ENCODE data around the gene DNAJB8. TPM values are rescaled to one million over a fixed set of nuclear protein-coding genes. Genes with fewer than 3 reads are reported as not detected.
A peak's percentile ranks its signal among the peaks of the same experiment; 100 is the strongest.

DNAJB8 gene
- total RNA-seq, 1 donor, result not detected

GRCh38 chr3:128427872-128428822 lies 38.5 kb downstream of the DNAJB8 start:
- no peak for TF ChIP-seq CTCF (IDR thresholded peaks at IDR 0.05; ENCODE audit: extremely low read depth, low read depth, low read length)
- Histone ChIP-seq H3K4me1 (ENCODE audit: insufficient read depth, low read length) (no peaks in the 10 kb centered on the region), H4K20me1 (ENCODE audit: insufficient read depth, low read length) (no peaks in the 10 kb centered on the region), H2AFZ (ENCODE audit: low read length) (no peak overlapping the region), H3K4me3 (ENCODE audit: insufficient read depth, low read length) (no peak overlapping the region), H3K27me3 (ENCODE audit: insufficient read depth, low read length) (peaks cover 30% of the 10 kb centered on the region), H3K36me3 (ENCODE audit: insufficient read depth, low read length) (no peaks in the 10 kb centered on the region), H3K4me2 (ENCODE audit: insufficient read depth, low read length) (no peak overlapping the region), H3K27ac (ENCODE audit: low read depth, low read length) (no peak overlapping the region), H3K79me2 (ENCODE audit: insufficient read depth, low read length) (no peaks in the 10 kb centered on the region), H3K9me3 (ENCODE audit: low read depth, low read length) (no peaks in the 10 kb centered on the region)
- peak; percentile 92 for DNase-seq (ENCODE audit: insufficient read length, low spot score, missing footprints)

GRCh38 chr3:128427175-128427857 lies 39.4 kb downstream of the DNAJB8 start:
- H4K20me1 ChIP-seq (ENCODE audit: insufficient read depth, low read length), result no peaks in the 10 kb centered on the region
- no peaks in the 10 kb centered on the region for H3K4me1 ChIP-seq (ENCODE audit: insufficient read depth, low read length)
- DNase-seq (ENCODE audit: insufficient read length, low spot score, missing footprints), result peak; percentile 78
- TF ChIP-seq CTCF (IDR thresholded peaks at IDR 0.05; ENCODE audit: extremely low read depth, low read depth, low read length), result no peak
- H3K79me2 ChIP-seq (ENCODE audit: insufficient read depth, low read length), result no peaks in the 10 kb centered on the region
- H3K4me3 ChIP-seq (ENCODE audit: insufficient read depth, low read length), result no peak overlapping the region
- peaks cover 22% of the 10 kb centered on the region for H3K27me3 ChIP-seq (ENCODE audit: insufficient read depth, low read length)
- no peak overlapping the region for H3K27ac ChIP-seq (ENCODE audit: low read depth, low read length)
- H3K4me2 ChIP-seq (ENCODE audit: insufficient read depth, low read length), result no peak overlapping the region
- H2AFZ ChIP-seq (ENCODE audit: low read length), result no peak overlapping the region
- no peaks in the 10 kb centered on the region for H3K9me3 ChIP-seq (ENCODE audit: low read depth, low read length)
- H3K36me3 ChIP-seq (ENCODE audit: insufficient read depth, low read length), result no peaks in the 10 kb centered on the region

DNA sequence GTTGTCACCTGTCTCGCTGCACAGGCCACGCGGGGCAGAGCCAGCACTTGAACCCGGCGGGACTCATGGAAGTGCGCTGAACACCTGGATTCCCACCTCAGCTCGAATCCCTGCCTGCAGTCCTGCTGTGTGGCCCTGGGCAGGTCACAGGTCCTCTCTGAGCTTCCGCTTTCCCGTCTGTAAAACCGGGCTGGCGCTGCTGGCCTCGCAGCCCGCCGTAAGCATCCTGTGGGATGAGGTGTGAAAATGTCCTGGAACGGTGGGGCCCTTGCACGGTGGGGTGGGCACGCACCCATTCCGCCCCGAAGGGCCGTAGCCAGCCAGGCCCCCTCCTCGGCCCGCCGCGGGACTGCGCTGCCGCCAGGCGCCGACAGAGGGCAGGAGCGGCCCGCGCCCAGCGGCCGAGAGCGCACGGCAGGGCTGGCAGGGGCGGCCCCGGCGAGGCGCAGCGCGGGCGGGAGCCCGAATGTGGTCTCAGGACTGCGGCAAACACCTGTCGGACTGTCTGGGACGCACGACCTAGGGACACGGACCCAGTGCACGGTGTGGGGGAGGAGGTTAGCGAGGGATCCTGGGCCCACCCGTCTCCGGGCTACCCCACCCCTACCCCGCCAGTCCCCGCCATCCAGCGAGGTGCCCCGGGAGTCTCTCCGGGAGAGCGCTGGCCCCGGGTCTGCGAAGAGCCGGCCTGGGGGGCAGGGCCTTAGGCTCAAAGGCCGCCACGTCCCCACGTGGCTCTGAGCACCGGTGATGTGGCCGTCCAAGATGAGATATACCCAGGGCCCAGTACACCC lies 40.4 kb downstream of the DNAJB8 start:
- Histone ChIP-seq H3K36me3 (ENCODE audit: insufficient read depth, low read length) (no peaks in the 10 kb centered on the region), H3K79me2 (ENCODE audit: insufficient read depth, low read length) (no peaks in the 10 kb centered on the region), H3K27ac (ENCODE audit: low read depth, low read length) (no peak overlapping the region), H4K20me1 (ENCODE audit: insufficient read depth, low read length) (no peaks in the 10 kb centered on the region), H3K4me3 (ENCODE audit: insufficient read depth, low read length) (peak overlapping the region; percentile 41), H3K9me3 (ENCODE audit: low read depth, low read length) (no peaks in the 10 kb centered on the region), H3K4me1 (ENCODE audit: insufficient read depth, low read length) (no peaks in the 10 kb centered on the region), H3K27me3 (ENCODE audit: insufficient read depth, low read length) (peaks cover 13% of the 10 kb centered on the region), H2AFZ (ENCODE audit: low read length) (no peak overlapping the region), H3K4me2 (ENCODE audit: insufficient read depth, low read length) (peak overlapping the region; percentile 57)
- TF ChIP-seq CTCF (IDR thresholded peaks at IDR 0.05; ENCODE audit: extremely low read depth, low read depth, low read length), result peak; percentile 59
- DNase-seq (ENCODE audit: insufficient read length, low spot score, missing footprints), result peak; percentile 99
